ENCODE measurements around the gene TNIP2.

DNA sequence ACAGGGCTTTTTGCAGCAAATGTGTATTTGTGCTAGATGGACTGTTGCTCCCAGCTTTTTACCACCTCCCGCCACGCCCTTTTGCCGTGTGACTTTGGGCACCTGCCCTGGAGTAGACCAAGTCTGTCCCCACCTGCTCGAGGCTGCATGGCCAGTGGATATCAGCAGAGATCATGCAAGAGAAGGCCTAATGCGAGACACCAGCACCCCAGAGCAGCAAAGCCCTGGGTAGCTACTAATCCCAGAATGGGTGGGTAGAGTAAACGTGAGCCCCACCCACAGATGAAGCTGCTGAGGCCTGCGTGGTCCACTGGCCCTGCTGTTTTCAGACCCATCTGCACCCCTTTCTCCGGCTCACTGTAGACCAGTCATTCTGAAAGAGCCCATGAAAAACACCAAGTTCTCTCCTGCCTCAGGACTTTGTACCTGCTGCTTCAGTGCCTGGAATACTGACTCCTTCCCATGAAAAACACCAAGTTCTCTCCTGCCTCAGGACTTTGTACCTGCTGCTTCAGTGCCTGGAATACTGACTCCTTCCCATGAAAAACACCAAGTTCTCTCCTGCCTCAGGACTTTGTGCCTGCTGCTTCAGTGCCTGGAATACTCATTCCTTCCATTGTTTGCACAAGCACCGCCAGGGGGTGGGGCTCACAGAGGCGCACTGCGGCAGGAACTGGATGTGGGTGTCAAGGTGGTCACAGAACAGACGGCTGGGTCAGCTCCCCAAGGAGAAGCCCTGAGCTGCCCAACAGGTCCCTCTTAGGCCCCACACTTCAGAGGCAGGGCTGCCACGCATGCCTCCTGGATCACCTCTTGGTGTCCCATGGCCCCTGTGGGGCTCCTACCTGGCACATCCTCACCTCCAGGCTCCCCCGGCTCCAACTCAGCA, 5.1 kb upstream of the TNIP2 start:
- TF ChIP-seq CTCF (conservative IDR thresholded peaks at IDR 0.05; ENCODE audit: low read depth, low read length), result no peak
- no peak for TF ChIP-seq EZH2 (IDR thresholded peaks at IDR 0.05; ENCODE audit: low read length, unreplicated experiment)
